ENCODE data around the gene IGHMBP2. TPM values are rescaled to one million over a fixed set of nuclear protein-coding genes. Genes with fewer than 3 reads are reported as not detected.

IGHMBP2 gene
- total and polyA plus RNA-seq, 2 of the 8 experiments (the other 6 are each of a cell fraction or from before 2014, with no cell fraction given): 8.4 to 17.6 TPM

DNA sequence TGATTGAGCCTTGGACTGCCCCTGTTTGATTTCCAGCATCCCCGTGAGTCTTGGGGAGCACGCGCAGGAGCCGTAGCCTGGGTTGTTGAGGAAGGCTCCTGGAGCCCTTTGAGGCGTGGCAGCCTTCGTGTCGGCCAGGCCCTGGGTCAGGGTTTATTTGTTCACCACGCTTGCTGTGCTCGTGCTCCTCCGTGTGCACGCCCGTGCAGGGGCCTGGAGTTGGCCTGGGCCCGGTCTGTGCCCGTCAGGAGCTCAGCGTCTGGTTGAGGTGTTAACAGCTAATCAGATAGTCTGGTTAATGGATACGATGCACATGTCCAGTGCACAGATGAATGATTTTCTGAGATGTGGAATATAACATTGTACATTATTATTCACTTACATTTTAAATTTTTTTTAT lies 8.0 kb downstream of the IGHMBP2 start:
- no peak for FAIRE-seq
- H3K79me2 ChIP-seq (ENCODE audit: control insufficient read depth in 1 of 2, insufficient read depth in 2 of 2, low read length in 2 of 2): no peaks in the 10 kb centered on the region
- H3K23me2 ChIP-seq (ENCODE audit: low read depth, low read length): no peaks in the 10 kb centered on the region
- H3K27ac ChIP-seq (ENCODE audit: low read depth, low read length): no peak overlapping the region
- ChIA-PET POLR2A (ENCODE audit: partially characterized antibody) (no interaction called here), CTCF (ENCODE audit: partially characterized antibody) (interaction anchor here (0.6 to 1.1 kb wide), 2 partner anchors 55 to 115 kb away, joined by 3 read pairs; no protein-coding TSS in a partner anchor)
- H3K4me2 ChIP-seq (ENCODE audit: insufficient read depth in 1 of 2, low read depth in 2 of 2, low read length in 2 of 2): no peak overlapping the region
- no peaks in the 10 kb centered on the region for H3K4me1 ChIP-seq (replicated peaks in 1 of 4; ENCODE audit: control insufficient read depth in 3 of 4, insufficient read depth in 4 of 4, low read length in 3 of 4)
- no peaks in the 10 kb centered on the region for H3K9me3 ChIP-seq (ENCODE audit: insufficient read depth in 2 of 2, low read depth in 1 of 2, low read length in 1 of 2)
- H3K9ac ChIP-seq (replicated peaks in 1 of 4; ENCODE audit: extremely low read depth in 1 of 4, low read depth in 3 of 4, low read length in 3 of 4): no peak overlapping the region; a peak in 1 of 7 replicates
- H3K18ac ChIP-seq (ENCODE audit: extremely low read depth, low read length): no peak overlapping the region
- no peaks in the 10 kb centered on the region for H3K27me3 ChIP-seq (replicated peaks in 1 of 4; ENCODE audit: control insufficient read depth in 3 of 4, extremely low read depth in 1 of 4, insufficient read depth in 3 of 4, low read length in 3 of 4)
- no peaks in the 10 kb centered on the region for H3K79me1 ChIP-seq (ENCODE audit: low read depth, low read length)
- no peak overlapping the region for H3K4ac ChIP-seq (replicated peaks; ENCODE audit: insufficient read length, low read depth, low read length)
- no peak overlapping the region for H3K23ac ChIP-seq (ENCODE audit: insufficient read length)
- DNase-seq (ENCODE audit: low read depth in 1 of 2, low spot score in 2 of 2): no peak
- no peak overlapping the region for H4K91ac ChIP-seq (replicated peaks; ENCODE audit: insufficient read length, low read length)
- H2BK5ac ChIP-seq (ENCODE audit: low read depth, low read length): no peak overlapping the region
- no peak overlapping the region for H2BK20ac ChIP-seq (ENCODE audit: low read length)
- no peak overlapping the region for H2BK15ac ChIP-seq (ENCODE audit: low read length)
- H3K36me3 ChIP-seq (ENCODE audit: control insufficient read depth in 2 of 4, insufficient read depth in 4 of 4, low read length in 3 of 4): peaks cover 8 to 53% (median 25%) of the 10 kb centered on the region in 4 experiments
- no peak overlapping the region for H3K14ac ChIP-seq (ENCODE audit: insufficient read length)
- no peak overlapping the region for H2AK5ac ChIP-seq (ENCODE audit: low read depth, low read length)
- no peak overlapping the region for H2BK12ac ChIP-seq (ENCODE audit: low read depth, low read length)
- H3K4me3 ChIP-seq (ENCODE audit: extremely low read depth in 1 of 4, insufficient read depth in 2 of 4, low read depth in 3 of 4, low read length in 4 of 4): no peak overlapping the region
- no peak overlapping the region for H2AFZ ChIP-seq (ENCODE audit: low read length)
- WGBS, 2 experiments (ENCODE audit: extremely low coverage in 1 of 2, insufficient coverage in 1 of 2, insufficient read length in 1 of 2, insufficient replicate concordance in 2 of 2, low coverage in 1 of 2, low lambda C conversion rate in 2 of 2, missing lambda C conversion rate in 1 of 2): 88% methylated on average over 15 of the region's 16 CpGs; no CpG with 5 or more reads in 1 of the 2 experiments
- H4K8ac ChIP-seq (ENCODE audit: extremely low read depth, insufficient read depth, low read length): no peak overlapping the region
- H2BK120ac ChIP-seq (replicated peaks; ENCODE audit: low read depth, low read length): no peak overlapping the region
- no peak overlapping the region for H3K56ac ChIP-seq (replicated peaks; ENCODE audit: insufficient read length, low read depth, low read length)
- H4K20me1 ChIP-seq (replicated peaks in 1 of 2; ENCODE audit: control insufficient read depth in 1 of 2, insufficient read depth in 2 of 2, low read length in 2 of 2): peaks cover 0 to 6% of the 10 kb centered on the region in 2 experiments
- no peak overlapping the region for H4K5ac ChIP-seq (ENCODE audit: insufficient read length, low read depth, low read length)
- TF ChIP-seq GABPA (IDR thresholded peaks at IDR 0.05; ENCODE audit: borderline replicate concordance, insufficient read depth, low read length) (no peak), KDM4A (IDR thresholded peaks at IDR 0.05; ENCODE audit: low read depth, low read length, severe bottlenecking) (no peak), HDAC2 (IDR thresholded peaks at IDR 0.05; ENCODE audit: borderline replicate concordance in 1 of 2, low read depth in 2 of 2, low read length in 2 of 2) (no peak), PHF8 (conservative IDR thresholded peaks at IDR 0.05; ENCODE audit: low read depth, low read length) (no peak), EP300 (IDR thresholded peaks at IDR 0.05; ENCODE audit: borderline replicate concordance in 1 of 2, low read depth in 2 of 2, low read length in 2 of 2) (no peak), USF2 (IDR thresholded peaks at IDR 0.05; ENCODE audit: low read length) (no peak), JUN (IDR thresholded peaks at IDR 0.05; ENCODE audit: low read depth, low read length) (no peak)
- TF ChIP-seq, protein P1, sequence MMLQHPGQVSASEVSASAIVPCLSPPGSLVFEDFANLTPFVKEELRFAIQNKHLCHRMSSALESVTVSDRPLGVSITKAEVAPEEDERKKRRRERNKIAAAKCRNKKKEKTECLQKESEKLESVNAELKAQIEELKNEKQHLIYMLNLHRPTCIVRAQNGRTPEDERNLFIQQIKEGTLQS (IDR thresholded peaks at IDR 0.05; ENCODE audit: insufficient read depth, low read depth, low read length): no peak
- TF ChIP-seq, protein P2, sequence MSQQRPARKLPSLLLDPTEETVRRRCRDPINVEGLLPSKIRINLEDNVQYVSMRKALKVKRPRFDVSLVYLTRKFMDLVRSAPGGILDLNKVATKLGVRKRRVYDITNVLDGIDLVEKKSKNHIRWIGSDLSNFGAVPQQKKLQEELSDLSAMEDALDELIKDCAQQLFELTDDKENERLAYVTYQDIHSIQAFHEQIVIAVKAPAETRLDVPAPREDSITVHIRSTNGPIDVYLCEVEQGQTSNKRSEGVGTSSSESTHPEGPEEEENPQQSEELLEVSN (IDR thresholded peaks at IDR 0.05): no peak

Measured in H1 (cell line).